Measurements from ENCODE around the gene PDCD7.
"Not testable (repeated sequence)": the region's sequence is repeated elsewhere in the genome, so short reads cannot be mapped to it uniquely, and the experiment has no call there.

PDCD7 gene

DNA sequence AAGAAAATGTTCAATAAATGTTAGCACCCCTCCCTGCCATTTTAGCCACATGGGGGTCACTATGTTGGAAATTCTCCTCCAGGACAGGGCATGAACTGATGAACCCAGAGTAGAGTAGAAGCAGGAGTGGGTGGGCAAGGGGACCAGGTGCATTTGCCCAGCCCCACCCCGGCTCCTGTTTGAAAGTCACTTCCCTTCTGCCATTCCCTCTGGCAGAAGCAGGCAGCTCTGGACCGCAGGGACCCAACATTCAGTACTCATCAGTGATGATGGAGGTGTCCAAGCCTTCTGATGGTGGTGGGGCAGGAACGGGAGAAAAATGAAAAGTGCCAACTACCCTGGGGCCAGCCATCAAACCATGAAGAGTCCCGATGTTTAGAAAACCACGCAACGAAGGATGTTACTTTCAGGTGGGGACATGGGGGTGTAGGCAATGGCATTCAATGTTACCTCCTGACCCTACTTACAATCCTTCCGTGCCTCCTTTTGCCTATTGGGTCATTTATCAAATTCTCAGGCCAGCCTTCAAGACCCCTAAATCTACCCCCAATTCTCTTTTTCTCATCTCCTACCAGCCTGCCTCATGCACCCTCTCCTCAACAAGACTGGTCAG is 35.9 kb downstream of the PDCD7 start:
- H3K4me1 ChIP-seq (ENCODE audit: control insufficient read depth in 1 of 2, insufficient read depth in 2 of 2, low read length in 2 of 2), result no peaks in the 10 kb centered on the region
- no peak overlapping the region for H3K27ac ChIP-seq (ENCODE audit: low read length)

DNA sequence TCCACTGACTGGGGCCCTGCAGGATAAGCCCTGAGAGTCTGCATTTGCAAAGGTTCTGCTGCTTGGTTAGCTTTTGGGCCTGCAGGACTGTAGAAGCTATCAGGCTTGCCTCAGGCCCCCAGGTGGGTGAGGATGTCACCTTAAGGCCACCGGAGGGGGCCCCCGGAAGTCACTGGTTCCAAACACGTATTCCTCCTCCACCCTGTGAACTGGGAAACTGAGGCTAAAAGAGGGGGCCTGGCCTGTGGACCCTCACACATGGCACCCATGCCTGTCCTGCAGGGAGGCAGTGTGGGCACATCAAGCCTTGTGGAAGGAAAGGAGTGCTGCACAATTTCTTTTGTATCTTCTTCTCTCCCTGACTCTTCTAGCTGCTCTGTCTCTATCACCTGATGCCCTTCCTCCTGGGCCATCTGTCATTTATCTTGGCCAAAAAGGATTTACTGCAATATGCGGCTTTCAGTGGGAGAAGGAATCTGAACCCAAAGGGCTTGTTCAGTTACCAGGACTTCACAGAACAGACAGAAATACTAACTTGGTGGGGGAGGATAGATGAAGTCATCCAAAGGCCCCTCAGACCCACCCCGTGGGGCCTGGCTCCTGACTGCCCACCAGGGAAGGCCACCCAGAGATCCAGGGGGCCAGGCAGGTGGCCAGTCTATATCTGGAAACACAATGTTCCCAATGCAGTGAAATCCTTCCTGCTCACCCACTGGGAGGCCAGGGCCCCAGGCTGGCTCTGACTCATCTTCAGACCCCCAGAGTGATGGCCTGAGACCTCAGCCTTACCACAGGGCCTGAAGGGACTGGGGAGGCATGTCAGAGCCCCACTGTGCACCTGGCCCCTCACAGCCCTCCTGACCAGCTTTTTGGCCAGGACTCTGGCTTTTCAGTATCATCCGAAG is 36.9 kb downstream of the PDCD7 start:
- Histone ChIP-seq H3K9me3 (ENCODE audit: control insufficient read depth in 1 of 2, low read length in 2 of 2) (no peaks in the 10 kb centered on the region), H3K4me3 (ENCODE audit: low read depth in 1 of 2, low read length in 2 of 2) (no peak overlapping the region), H3K36me3 (ENCODE audit: control insufficient read depth in 1 of 2, insufficient read depth in 2 of 2, low read length in 2 of 2) (peaks cover 21 to 36% of the 10 kb centered on the region in 2 donors), H3K27ac (ENCODE audit: low read length) (no peak overlapping the region), H3K4me1 (ENCODE audit: control insufficient read depth in 1 of 2, insufficient read depth in 2 of 2, low read length in 2 of 2) (no peaks in the 10 kb centered on the region), H3K27me3 (ENCODE audit: low read depth, low read length) (no peaks in the 10 kb centered on the region)

More for the DNA sequence above, 35.9 kb downstream of the PDCD7 start:
- Histone ChIP-seq H3K36me3 (ENCODE audit: control insufficient read depth in 1 of 2, insufficient read depth in 2 of 2, low read length in 2 of 2) (peaks cover 21 to 42% of the 10 kb centered on the region in 2 donors), H3K4me3 (ENCODE audit: low read depth in 1 of 2, low read length in 2 of 2) (no peak overlapping the region), H3K9me3 (ENCODE audit: control insufficient read depth in 1 of 2, low read length in 2 of 2) (no peaks in the 10 kb centered on the region), H3K27me3 (ENCODE audit: low read depth, low read length) (no peaks in the 10 kb centered on the region)

DNA sequence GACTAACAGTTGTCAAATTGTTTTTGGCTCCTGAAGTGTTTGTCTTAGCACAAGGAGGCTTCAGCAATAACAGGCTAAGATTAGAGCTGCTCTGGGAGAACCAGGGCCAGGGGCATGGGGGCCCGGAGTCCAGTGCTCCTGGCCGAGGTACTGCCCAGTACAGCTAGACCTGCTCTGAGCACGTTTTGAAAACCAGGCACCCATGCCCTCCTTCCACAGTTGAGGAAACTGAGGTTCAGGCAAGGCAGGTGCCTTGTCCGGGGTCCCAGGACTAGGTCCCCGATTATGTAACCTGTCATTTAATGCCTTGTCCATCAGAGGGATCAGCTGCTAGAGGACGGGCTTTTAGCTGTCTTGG is 37.9 kb downstream of the PDCD7 start:
- Histone ChIP-seq H3K36me3 (ENCODE audit: control insufficient read depth in 1 of 2, insufficient read depth in 2 of 2, low read length in 2 of 2) (peaks cover 20 to 33% of the 10 kb centered on the region in 2 donors), H3K27me3 (ENCODE audit: low read depth, low read length) (no peaks in the 10 kb centered on the region), H3K27ac (ENCODE audit: low read length) (no peak overlapping the region), H3K4me1 (ENCODE audit: control insufficient read depth in 1 of 2, insufficient read depth in 2 of 2, low read length in 2 of 2) (no peaks in the 10 kb centered on the region), H3K9me3 (ENCODE audit: control insufficient read depth in 1 of 2, low read length in 2 of 2) (no peaks in the 10 kb centered on the region), H3K4me3 (ENCODE audit: low read depth in 1 of 2, low read length in 2 of 2) (no peak overlapping the region)

DNA sequence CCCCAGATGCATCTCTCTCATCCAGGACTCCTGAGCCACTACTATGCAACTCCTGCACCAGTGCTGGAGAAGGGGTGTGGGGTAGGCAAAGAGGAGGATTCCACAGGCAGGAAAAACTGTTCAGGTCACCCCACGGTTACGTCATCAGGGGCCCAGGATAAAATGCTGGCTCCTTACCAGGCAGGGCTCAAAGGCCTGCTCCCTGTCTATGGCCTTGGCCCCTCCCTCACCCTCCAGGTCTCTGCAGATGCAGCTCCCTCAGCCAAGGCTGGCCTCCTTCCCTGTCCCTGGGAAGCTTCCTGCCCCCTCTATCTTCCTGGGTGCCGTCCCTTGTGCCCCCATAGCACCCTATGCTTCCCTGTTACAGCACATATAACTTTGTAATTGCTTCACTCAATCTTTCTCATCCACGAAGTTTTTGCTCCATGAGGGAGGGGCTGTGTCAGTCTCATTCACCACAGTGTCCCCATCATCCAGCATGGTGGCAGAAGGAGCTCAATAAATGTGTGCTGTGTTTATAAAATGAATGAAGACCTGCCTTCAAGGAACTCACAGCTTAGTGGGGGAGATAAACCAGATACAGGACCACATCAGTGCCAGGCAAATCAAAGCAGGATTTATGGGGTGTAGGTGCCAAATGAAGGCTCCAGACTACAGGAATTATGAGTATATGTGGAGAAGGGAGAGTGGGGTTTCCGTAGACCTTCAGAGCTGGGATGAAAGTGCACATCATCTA is 38.4 kb downstream of the PDCD7 start:
- Histone ChIP-seq H3K4me1 (ENCODE audit: control insufficient read depth in 1 of 2, insufficient read depth in 2 of 2, low read length in 2 of 2) (no peaks in the 10 kb centered on the region), H3K9me3 (ENCODE audit: control insufficient read depth in 1 of 2, low read length in 2 of 2) (no peaks in the 10 kb centered on the region), H3K27me3 (ENCODE audit: low read depth, low read length) (no peaks in the 10 kb centered on the region), H3K36me3 (ENCODE audit: control insufficient read depth in 1 of 2, insufficient read depth in 2 of 2, low read length in 2 of 2) (peaks cover 17 to 32% of the 10 kb centered on the region in 2 donors), H3K4me3 (ENCODE audit: low read depth in 1 of 2, low read length in 2 of 2) (no peak overlapping the region), H3K27ac (ENCODE audit: low read length) (no peak overlapping the region)

DNA sequence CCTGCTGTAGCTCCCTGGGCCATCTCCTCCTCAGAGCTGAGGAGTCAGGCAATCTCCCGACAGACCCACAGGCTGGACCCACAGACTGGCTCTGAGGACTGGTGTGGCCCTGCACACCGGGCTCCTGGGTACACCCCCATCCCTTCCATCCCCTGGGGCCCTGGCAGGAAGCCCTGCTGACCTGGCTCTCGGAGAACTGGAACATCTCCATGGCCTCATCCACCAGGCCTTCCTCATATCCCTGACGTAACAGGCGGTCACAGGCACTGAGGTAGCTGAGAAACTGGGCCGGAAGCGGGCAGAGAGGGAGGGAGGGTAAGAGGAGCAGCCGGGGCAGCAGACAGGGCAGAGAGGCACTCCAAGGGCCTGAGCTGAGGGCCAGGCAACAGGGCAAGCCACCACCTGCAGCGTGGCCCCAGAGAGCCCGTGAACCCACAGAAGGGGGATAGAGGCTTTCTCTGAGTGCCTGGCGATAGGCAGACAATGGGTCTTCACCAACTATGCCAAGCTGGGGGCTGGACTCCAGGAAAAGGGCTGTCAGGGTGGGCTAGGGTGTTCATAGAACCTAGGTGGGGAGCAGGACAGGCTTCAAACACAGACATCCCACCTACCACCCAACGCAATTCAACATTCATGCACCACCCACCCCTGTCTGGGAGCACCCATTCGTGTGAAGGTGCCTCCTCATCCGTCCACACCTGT is 39.2 kb downstream of the PDCD7 start:
- Histone ChIP-seq H3K9me3 (ENCODE audit: control insufficient read depth in 1 of 2, low read length in 2 of 2) (no peaks in the 10 kb centered on the region), H3K36me3 (ENCODE audit: control insufficient read depth in 1 of 2, insufficient read depth in 2 of 2, low read length in 2 of 2) (peaks cover 15 to 27% of the 10 kb centered on the region in 2 donors)

DNA sequence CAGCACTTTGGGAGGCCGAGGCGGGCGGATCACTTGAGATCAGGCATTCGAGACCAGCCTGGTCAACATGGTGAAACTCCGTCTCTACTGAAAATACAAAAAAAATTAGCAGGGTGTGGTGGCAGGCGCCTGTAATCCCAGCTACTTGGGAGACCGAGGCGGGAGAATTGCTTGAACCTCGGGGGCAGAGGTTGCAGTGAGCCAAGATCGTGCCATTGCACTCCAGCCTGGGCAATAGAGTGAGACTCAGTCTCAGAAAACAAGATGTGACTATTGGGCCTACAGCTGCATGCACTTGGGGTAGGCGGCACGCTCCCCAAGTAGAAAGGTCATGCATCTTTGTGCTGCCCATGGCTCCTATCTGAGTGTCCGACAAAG is 39.8 kb downstream of the PDCD7 start:
- H3K4me1 ChIP-seq (ENCODE audit: control insufficient read depth in 1 of 2, insufficient read depth in 2 of 2, low read length in 2 of 2); H3K27ac ChIP-seq (ENCODE audit: low read length); H3K9me3 ChIP-seq (ENCODE audit: control insufficient read depth in 1 of 2, low read length in 2 of 2); H3K4me3 ChIP-seq (ENCODE audit: low read depth in 1 of 2, low read length in 2 of 2); H3K27me3 ChIP-seq (ENCODE audit: low read depth, low read length): not testable (repeated sequence)
- peaks cover 10 to 20% of the 10 kb centered on the region in 2 donors for H3K36me3 ChIP-seq (ENCODE audit: control insufficient read depth in 1 of 2, insufficient read depth in 2 of 2, low read length in 2 of 2)

More for the DNA sequence above, 39.2 kb downstream of the PDCD7 start:
- Histone ChIP-seq H3K4me1 (ENCODE audit: control insufficient read depth in 1 of 2, insufficient read depth in 2 of 2, low read length in 2 of 2) (no peaks in the 10 kb centered on the region), H3K27ac (ENCODE audit: low read length) (no peak overlapping the region), H3K27me3 (ENCODE audit: low read depth, low read length) (no peaks in the 10 kb centered on the region), H3K4me3 (ENCODE audit: low read depth in 1 of 2, low read length in 2 of 2) (no peak overlapping the region)

DNA sequence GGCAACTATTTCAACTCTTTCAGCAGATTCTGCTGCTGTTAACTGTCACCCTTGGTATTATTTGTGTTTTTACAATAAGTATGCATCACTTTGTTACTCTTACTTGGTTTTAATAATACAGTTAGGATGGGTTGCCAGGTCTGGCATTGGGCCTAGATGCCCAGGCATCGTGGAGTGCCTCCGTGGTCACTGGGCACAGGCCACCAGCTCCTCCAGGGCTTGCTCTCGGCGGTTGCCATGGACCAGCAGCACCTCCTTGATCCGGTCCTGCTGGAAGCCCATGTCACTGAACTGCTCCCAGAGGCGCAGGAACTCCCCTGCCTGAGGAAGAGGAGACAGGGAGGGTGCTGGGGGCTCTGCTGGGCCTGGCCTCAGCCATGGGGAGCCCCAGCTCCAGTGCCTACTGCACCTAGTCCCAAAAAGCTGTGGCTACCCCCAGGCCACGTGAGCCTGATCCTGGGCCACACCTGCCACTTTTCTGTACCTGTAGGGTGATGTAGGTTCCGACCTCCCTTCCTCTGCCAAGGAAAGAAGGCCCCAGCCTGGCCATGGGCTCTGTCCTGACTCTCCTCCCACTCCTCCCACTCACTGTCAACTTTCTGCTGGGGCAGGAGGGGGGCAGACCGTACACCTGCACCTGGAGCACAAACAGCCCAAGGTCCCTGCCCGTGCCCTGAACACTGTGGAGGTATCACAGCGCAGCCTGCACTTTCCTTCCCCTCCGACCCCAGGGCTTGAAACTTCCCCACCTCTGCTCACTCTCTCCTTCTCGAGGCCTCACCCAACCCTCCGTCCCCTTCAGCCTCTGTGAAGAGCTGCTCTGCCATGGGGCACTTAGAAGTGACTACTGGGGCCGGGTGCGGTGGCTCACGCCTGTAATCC is 40.5 kb downstream of the PDCD7 start:
- H3K27ac ChIP-seq (ENCODE audit: low read length), result no peak overlapping the region
- no peaks in the 10 kb centered on the region for H3K9me3 ChIP-seq (ENCODE audit: control insufficient read depth in 1 of 2, low read length in 2 of 2)
- H3K27me3 ChIP-seq (ENCODE audit: low read depth, low read length), result no peaks in the 10 kb centered on the region
- peaks cover under 1 to 4% of the 10 kb centered on the region in 2 donors for H3K4me1 ChIP-seq (ENCODE audit: control insufficient read depth in 1 of 2, insufficient read depth in 2 of 2, low read length in 2 of 2)
- peaks cover 6 to 14% of the 10 kb centered on the region in 2 donors for H3K36me3 ChIP-seq (ENCODE audit: control insufficient read depth in 1 of 2, insufficient read depth in 2 of 2, low read length in 2 of 2)
- no peak overlapping the region for H3K4me3 ChIP-seq (ENCODE audit: low read depth in 1 of 2, low read length in 2 of 2)

DNA sequence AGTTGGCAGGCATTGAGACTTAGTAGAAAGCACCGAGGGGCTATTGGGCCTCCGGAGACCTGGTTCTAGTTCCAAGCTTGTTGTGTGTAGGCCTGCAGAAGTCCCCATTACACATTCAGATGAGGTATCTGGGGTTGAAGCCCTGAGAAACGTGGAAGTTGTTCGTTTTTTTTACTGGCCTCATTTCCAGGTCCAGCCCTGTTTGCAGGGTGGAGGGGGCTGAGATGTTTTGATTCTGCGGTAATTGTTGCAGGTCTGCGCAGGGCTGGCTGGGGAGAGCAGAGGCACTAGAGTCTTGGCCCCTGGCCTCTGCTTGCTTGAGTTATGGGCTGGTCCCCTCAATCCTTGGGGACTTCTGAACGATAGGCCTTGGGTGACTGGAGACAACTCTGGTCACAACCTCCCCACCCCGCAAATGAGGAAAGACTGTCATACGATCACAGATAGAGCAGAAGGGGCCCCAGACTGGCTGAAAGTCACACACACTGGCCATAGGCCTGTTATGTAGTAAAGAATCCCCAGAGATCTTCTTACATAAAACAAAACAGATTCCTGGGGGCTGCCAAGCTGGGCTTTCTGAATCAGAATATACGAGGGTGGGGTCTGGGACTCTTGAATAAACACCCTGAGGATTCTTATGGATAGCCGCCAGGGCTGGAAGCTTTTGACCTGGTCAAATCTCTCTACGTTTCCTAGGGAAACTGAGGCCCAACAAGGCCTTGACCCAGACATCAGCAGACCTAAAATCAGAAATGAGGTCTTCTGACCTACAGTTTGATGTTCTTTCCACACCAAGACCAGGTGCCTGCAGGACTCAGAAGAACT is 41.5 kb downstream of the PDCD7 start:
- Histone ChIP-seq H3K36me3 (ENCODE audit: control insufficient read depth in 1 of 2, insufficient read depth in 2 of 2, low read length in 2 of 2) (peaks cover 0 to 4% of the 10 kb centered on the region in 2 donors), H3K27ac (ENCODE audit: low read length) (no peak overlapping the region), H3K27me3 (ENCODE audit: low read depth, low read length) (no peaks in the 10 kb centered on the region), H3K4me3 (ENCODE audit: low read depth in 1 of 2, low read length in 2 of 2) (no peak overlapping the region), H3K9me3 (ENCODE audit: control insufficient read depth in 1 of 2, low read length in 2 of 2) (no peaks in the 10 kb centered on the region), H3K4me1 (ENCODE audit: control insufficient read depth in 1 of 2, insufficient read depth in 2 of 2, low read length in 2 of 2) (peaks cover 4% of the 10 kb centered on the region in 2 donors)

DNA sequence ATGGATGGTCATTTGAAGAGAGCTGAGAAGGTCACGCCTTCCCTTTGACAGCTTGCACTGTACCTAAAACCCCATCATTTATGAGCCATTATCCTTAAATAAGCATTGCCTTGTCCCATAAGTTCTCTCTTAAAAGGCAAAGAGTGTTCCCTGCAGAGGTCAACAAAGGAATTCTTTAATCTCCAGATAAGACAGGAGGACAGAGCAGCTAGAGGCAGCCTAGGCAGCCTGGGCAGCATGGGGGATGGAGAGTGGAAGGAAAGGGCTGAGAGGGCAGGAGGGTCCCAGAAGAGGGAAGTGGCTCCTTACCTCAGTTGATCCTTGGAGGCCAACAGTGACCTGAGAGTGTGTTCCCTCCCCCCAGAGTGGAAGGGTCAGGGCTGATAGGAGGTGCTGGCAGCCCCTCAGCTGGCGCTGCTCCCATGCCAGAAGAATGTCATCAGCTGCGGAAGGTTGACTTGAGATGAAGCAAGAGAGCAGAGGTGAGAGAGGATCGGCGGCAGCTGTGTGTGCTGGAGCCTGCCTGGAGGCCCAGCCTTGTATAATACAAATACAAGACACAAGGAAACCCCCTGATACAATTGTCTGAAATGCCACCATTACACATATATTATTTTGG is 44.3 kb downstream of the PDCD7 start:
- H3K27me3 ChIP-seq (ENCODE audit: low read depth, low read length), result no peaks in the 10 kb centered on the region
- no peak overlapping the region for H3K4me3 ChIP-seq (ENCODE audit: low read depth in 1 of 2, low read length in 2 of 2)
- H3K4me1 ChIP-seq (ENCODE audit: control insufficient read depth in 1 of 2, insufficient read depth in 2 of 2, low read length in 2 of 2), result peaks cover 4% of the 10 kb centered on the region in 2 donors
- no peaks in the 10 kb centered on the region for H3K36me3 ChIP-seq (ENCODE audit: control insufficient read depth in 1 of 2, insufficient read depth in 2 of 2, low read length in 2 of 2)
- no peaks in the 10 kb centered on the region for H3K9me3 ChIP-seq (ENCODE audit: control insufficient read depth in 1 of 2, low read length in 2 of 2)
- H3K27ac ChIP-seq (ENCODE audit: low read length), result peak overlapping the region; percentile 60
